Loucy (cell line): ENCODE measurements around the gene KSR1.
A peak's percentile ranks its signal among the peaks of the same experiment; 100 is the strongest.

Experiments
- H2AFZ ChIP-seq: fragments of 200-600 bp; sonication (generic); 2 replicates; pipeline ENCODE4 v1.6.0; 2016; ENCODE audit warnings: antibody characterized with exemption, mild to moderate bottlenecking, low read length, moderate library complexity
- H3F3A ChIP-seq: fragments of 200-600 bp; 2 replicates; pipeline ENCODE4 v1.6.0; 2016; ENCODE audit warnings: antibody characterized with exemption, low read depth, mild to moderate bottlenecking
- H3K27me3 ChIP-seq: fragments of 200-600 bp; sonication (generic); 2 replicates; pipeline ENCODE4 v1.6.1; 2014; ENCODE audit warnings: low read length, mild to moderate bottlenecking; ENCODE audit not compliant: insufficient read depth, poor library complexity, severe bottlenecking
- H3K36me3 ChIP-seq: fragments of 200-600 bp; sonication (generic); 2 replicates; pipeline ENCODE4 v1.6.1; 2016; ENCODE audit warnings: low read length; ENCODE audit not compliant: insufficient read depth
- H3K4me1 ChIP-seq: fragments of 200-600 bp; sonication (generic); 2 replicates; pipeline ENCODE4 v1.5.1; 2014; ENCODE audit warnings: low read length, mild to moderate bottlenecking; ENCODE audit not compliant: insufficient read depth, poor library complexity, severe bottlenecking
- H3K4me2 ChIP-seq: fragments of 200-600 bp; sonication (generic); 2 replicates; pipeline ENCODE4 v1.6.0; 2014; ENCODE audit warnings: antibody characterized with exemption, low read length, low read depth, mild to moderate bottlenecking; ENCODE audit not compliant: poor library complexity, severe bottlenecking
- H3K4me3 ChIP-seq: fragments of 200-600 bp; sonication (generic); 2 replicates; pipeline ENCODE4 v1.5.1; 2014; ENCODE audit warnings: low read length, mild to moderate bottlenecking, mixed read lengths; ENCODE audit not compliant: poor library complexity, severe bottlenecking
- H3K79me2 ChIP-seq: fragments of 200-600 bp; sonication (generic); 2 replicates; pipeline ENCODE4 v1.6.1; 2014; ENCODE audit warnings: low read length; ENCODE audit not compliant: insufficient read depth
- H3K9ac ChIP-seq: fragments of 200-600 bp; sonication (generic); 2 replicates; pipeline ENCODE4 v1.6.0; 2014; ENCODE audit warnings: mild to moderate bottlenecking, low read depth, low read length, moderate library complexity; ENCODE audit not compliant: poor library complexity, severe bottlenecking
- H3K9me2 ChIP-seq: fragments of 200-600 bp; sonication (generic); replicated peaks from 2 replicates; pipeline ENCODE4 v1.6.1; 2016; ENCODE audit warnings: low read depth, low read length, mixed read lengths
- H3K9me3 ChIP-seq: fragments of 200-600 bp; sonication (generic); 2 replicates; pipeline ENCODE4 v1.6.1; 2014; ENCODE audit warnings: mild to moderate bottlenecking, antibody characterized with exemption, low read length, low read depth; ENCODE audit not compliant: insufficient read depth
- H4K20me1 ChIP-seq: fragments of 200-600 bp; sonication (generic); 2 replicates; pipeline ENCODE4 v1.6.0; 2014; ENCODE audit warnings: antibody characterized with exemption, low read length, mild to moderate bottlenecking; ENCODE audit not compliant: insufficient read depth, poor library complexity, severe bottlenecking
- EZH2phosphoT487 ChIP-seq: fragments of 200-600 bp; IDR thresholded peaks from 2 replicates; pipeline ENCODE4 v1.6.1; 2018; ENCODE audit warnings: antibody characterized with exemption, mild to moderate bottlenecking, moderate library complexity, borderline replicate concordance
- TF ChIP-seq, protein P1 (sequence below): fragments of 200-600 bp; sonication (generic); conservative IDR thresholded peaks from 2 replicates; pipeline ENCODE4 v1.5.1; 2014; ENCODE audit warnings: mild to moderate bottlenecking, antibody characterized with exemption, low read length

Gene KSR1

DNA sequence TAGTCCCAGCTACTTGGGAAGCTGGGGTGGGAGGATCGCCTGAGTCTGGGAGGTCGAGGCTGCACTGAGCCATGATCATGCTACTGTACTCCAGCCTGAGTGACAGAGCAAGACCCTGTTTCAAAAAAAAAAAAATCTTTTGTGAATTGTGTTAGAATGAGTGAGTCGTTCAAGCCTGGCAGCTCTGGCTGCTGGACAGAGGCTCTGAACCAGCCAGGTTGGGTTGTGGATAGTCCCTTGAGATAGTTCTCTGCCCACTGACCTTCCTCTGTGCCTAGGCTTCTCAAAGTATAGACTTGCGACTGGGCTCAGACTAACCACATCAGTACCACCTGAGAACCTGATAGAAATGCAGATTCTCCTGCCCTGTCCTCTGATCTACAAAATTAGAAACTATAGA lies 2.2 kb upstream of the KSR1 start:
- H3K4me3 ChIP-seq = no peak overlapping the region
- peaks cover 31% of the 10 kb centered on the region for H3K4me1 ChIP-seq
- TF ChIP-seq EZH2phosphoT487 = no peak
- TF ChIP-seq, protein P1, sequence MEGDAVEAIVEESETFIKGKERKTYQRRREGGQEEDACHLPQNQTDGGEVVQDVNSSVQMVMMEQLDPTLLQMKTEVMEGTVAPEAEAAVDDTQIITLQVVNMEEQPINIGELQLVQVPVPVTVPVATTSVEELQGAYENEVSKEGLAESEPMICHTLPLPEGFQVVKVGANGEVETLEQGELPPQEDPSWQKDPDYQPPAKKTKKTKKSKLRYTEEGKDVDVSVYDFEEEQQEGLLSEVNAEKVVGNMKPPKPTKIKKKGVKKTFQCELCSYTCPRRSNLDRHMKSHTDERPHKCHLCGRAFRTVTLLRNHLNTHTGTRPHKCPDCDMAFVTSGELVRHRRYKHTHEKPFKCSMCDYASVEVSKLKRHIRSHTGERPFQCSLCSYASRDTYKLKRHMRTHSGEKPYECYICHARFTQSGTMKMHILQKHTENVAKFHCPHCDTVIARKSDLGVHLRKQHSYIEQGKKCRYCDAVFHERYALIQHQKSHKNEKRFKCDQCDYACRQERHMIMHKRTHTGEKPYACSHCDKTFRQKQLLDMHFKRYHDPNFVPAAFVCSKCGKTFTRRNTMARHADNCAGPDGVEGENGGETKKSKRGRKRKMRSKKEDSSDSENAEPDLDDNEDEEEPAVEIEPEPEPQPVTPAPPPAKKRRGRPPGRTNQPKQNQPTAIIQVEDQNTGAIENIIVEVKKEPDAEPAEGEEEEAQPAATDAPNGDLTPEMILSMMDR = no peak
- no peaks in the 10 kb centered on the region for H3K9me2 ChIP-seq
- H3K4me2 ChIP-seq = no peak overlapping the region
- H3K27me3 ChIP-seq = no peaks in the 10 kb centered on the region
- H3K36me3 ChIP-seq = no peaks in the 10 kb centered on the region
- H2AFZ ChIP-seq = no peak overlapping the region
- no peaks in the 10 kb centered on the region for H3K9me3 ChIP-seq
- H3K9ac ChIP-seq = no peak overlapping the region
- H4K20me1 ChIP-seq = peaks cover 16% of the 10 kb centered on the region
- H3F3A ChIP-seq = 0 out of 2 replicates have a peak, but pooled peaks cover 8% of the 10 kb centered on the region
- peaks cover 24% of the 10 kb centered on the region for H3K79me2 ChIP-seq

DNA sequence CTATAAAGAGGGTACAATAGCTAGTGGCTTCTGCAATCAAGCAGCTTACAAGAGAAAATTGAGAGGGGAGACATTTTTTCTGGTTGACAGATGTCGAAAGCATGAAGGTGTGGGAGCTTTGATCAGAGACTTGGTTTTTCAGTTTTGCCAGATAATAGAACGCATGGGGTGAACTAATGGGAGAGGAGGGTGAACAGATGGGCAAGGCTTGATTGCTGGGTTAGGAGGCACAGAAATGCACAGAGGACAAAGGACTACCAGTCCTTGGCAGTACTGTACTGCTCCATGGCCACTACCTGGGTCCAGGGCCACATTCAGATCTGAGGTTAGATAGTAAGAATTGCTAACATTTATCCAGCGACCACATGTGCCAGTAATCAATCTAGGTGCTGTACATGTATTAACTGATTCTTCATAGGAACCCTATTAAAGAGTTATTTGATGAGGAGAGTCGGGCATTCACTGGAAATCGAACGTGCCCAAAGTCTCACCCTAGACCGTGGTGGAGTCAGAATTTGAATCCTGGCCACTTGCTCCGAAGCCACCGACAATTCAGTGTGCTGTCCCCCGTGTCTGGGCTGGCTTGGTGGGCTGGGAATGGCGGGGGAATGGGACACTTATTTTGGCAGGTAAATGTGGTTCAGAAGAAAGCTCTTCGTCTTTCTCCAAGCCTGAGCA lies 873 bp upstream of the KSR1 start:
- Histone ChIP-seq H3F3A (0 out of 2 replicates have a peak, but pooled peaks cover 8% of the 10 kb centered on the region), H3K36me3 (no peaks in the 10 kb centered on the region), H3K9me3 (no peaks in the 10 kb centered on the region), H4K20me1 (peaks cover 20% of the 10 kb centered on the region), H3K9me2 (no peaks in the 10 kb centered on the region), H2AFZ (peak overlapping the region; percentile 96), H3K27me3 (no peaks in the 10 kb centered on the region), H3K79me2 (peaks cover 37% of the 10 kb centered on the region), H3K9ac (peak overlapping the region; percentile 63), H3K4me2 (peak overlapping the region; percentile 75), H3K4me1 (peaks cover 44% of the 10 kb centered on the region), H3K4me3 (peak overlapping the region; percentile 82)
- no peak for TF ChIP-seq EZH2phosphoT487
- TF ChIP-seq, protein P1 = no peak

DNA sequence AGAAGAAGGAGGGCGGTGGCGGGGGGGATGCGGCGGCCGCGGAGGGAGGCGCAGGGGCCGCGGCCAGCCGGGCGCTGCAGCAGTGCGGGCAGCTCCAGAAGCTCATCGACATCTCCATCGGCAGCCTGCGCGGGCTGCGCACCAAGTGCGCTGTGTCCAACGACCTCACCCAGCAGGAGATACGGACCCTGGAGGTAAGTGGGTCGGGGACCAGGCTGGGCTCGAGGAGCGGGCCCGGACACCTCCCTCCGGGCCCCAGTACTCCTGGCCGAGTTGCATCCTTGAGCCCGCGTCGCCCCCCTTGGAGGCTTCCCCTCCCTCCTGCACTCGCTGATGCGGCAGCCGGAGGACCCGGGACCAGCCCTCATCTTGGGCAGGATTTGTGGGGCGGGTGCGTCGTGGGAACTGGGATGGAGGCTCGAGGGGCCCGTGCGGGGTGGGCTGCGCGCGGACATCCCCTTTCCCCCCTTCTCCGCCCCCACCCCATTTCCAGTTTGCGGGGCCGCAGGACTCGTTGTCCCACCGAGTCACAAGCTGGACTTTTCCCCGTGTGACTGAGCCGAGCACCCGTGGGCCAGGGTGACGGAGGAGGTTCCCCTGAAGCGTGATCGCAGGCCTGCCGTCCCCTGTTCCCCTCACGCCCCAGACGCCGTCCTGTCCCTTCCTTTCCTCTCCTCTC lies 572 bp downstream of the KSR1 start:
- Histone ChIP-seq H3K36me3 (no peaks in the 10 kb centered on the region), H2AFZ (peak overlapping the region; percentile 77), H3K9me3 (no peaks in the 10 kb centered on the region)

More for the DNA sequence above, 572 bp downstream of the KSR1 start:
- Histone ChIP-seq H3K9me2 (no peaks in the 10 kb centered on the region), H3F3A (0 out of 2 replicates have a peak, but pooled peaks cover 8% of the 10 kb centered on the region), H3K4me1 (peaks cover 56% of the 10 kb centered on the region), H3K9ac (peak overlapping the region; percentile 74), H4K20me1 (peaks cover 20% of the 10 kb centered on the region), H3K4me3 (peak overlapping the region; percentile 82), H3K79me2 (peaks cover 51% of the 10 kb centered on the region), H3K4me2 (peak overlapping the region; percentile 97), H3K27me3 (no peaks in the 10 kb centered on the region)
- TF ChIP-seq, protein P1 = no peak
- no peak for TF ChIP-seq EZH2phosphoT487
